HUES48 (cell line): ENCODE results near the gene HDAC7.

Experiments
- H3K27ac ChIP-seq: one replicate; pipeline ENCODE4 v1.7.0; 2013; ENCODE audit warnings: low read depth, low read length, inconsistent platforms
- H3K27me3 ChIP-seq: 2 replicates; pipeline ENCODE4 v1.6.1; 2013; ENCODE audit warnings: mild to moderate bottlenecking, low read length; ENCODE audit not compliant: control insufficient read depth, insufficient read depth
- H3K36me3 ChIP-seq: 2 replicates; pipeline ENCODE4 v1.6.1; 2013; ENCODE audit warnings: low read length; ENCODE audit not compliant: control insufficient read depth, insufficient read depth
- H3K4me1 ChIP-seq: 2 replicates; pipeline ENCODE4 v1.6.1; 2013; ENCODE audit warnings: mild to moderate bottlenecking, low read length; ENCODE audit not compliant: control insufficient read depth, insufficient read depth
- H3K4me3 ChIP-seq: 2 replicates; pipeline ENCODE4 v1.5.1; 2013; ENCODE audit warnings: mild to moderate bottlenecking, low read depth, low read length
- H3K9ac ChIP-seq: 2 replicates; pipeline ENCODE4 v1.6.1; 2013; ENCODE audit warnings: mild to moderate bottlenecking, low read depth, low read length, moderate library complexity
- H3K9me3 ChIP-seq: 2 replicates; pipeline ENCODE4 v1.6.1; 2013; ENCODE audit warnings: low read length; ENCODE audit not compliant: control insufficient read depth, insufficient read depth

The HDAC7 gene

GRCh38 chr12:47741340-47741703, 78.4 kb downstream of the HDAC7 start:
- Histone ChIP-seq H3K27me3 (no peaks in the 10 kb centered on the region), H3K27ac (no peak overlapping the region), H3K36me3 (no peaks in the 10 kb centered on the region), H3K4me3 (no peak overlapping the region), H3K9me3 (no peaks in the 10 kb centered on the region), H3K4me1 (peaks cover 2% of the 10 kb centered on the region; the same call in 1 of the 2 replicates), H3K9ac (no peak overlapping the region)

- Histone ChIP-seq H3K9ac (no peak overlapping the region), H3K36me3 (no peaks in the 10 kb centered on the region), H3K4me1 (peaks cover 2% of the 10 kb centered on the region; the same call in 1 of the 2 replicates), H3K9me3 (no peaks in the 10 kb centered on the region), H3K4me3 (no peak overlapping the region), H3K27ac (no peak overlapping the region), H3K27me3 (no peaks in the 10 kb centered on the region)
Observed at GRCh38 chr12:47740606-47741339, 78.9 kb downstream of the HDAC7 start.

- H3K36me3 ChIP-seq = no peaks in the 10 kb centered on the region
- H3K27me3 ChIP-seq = no peaks in the 10 kb centered on the region
- H3K9ac ChIP-seq = no peak overlapping the region
- no peak overlapping the region for H3K27ac ChIP-seq
- H3K4me3 ChIP-seq = no peak overlapping the region
- peaks cover 7% of the 10 kb centered on the region for H3K4me1 ChIP-seq
- H3K9me3 ChIP-seq = no peaks in the 10 kb centered on the region
Observed at GRCh38 chr12:47739979-47740378, 79.7 kb downstream of the HDAC7 start.

GRCh38 chr12:47739297-47739696, 80.4 kb downstream of the HDAC7 start:
- Histone ChIP-seq H3K9me3 (no peaks in the 10 kb centered on the region), H3K9ac (no peak overlapping the region), H3K36me3 (no peaks in the 10 kb centered on the region), H3K27ac (no peak overlapping the region), H3K4me3 (no peak overlapping the region), H3K4me1 (peaks cover 14% of the 10 kb centered on the region), H3K27me3 (no peaks in the 10 kb centered on the region)

- Histone ChIP-seq H3K4me3 (no peak overlapping the region), H3K9me3 (no peaks in the 10 kb centered on the region), H3K9ac (no peak overlapping the region), H3K4me1 (peaks cover 14% of the 10 kb centered on the region), H3K27me3 (no peaks in the 10 kb centered on the region), H3K27ac (no peak overlapping the region), H3K36me3 (no peaks in the 10 kb centered on the region)
Observed at GRCh38 chr12:47737936-47738594, 81.6 kb downstream of the HDAC7 start.

GRCh38 chr12:47736877-47737676, 82.6 kb downstream of the HDAC7 start:
- Histone ChIP-seq H3K27ac (no peak overlapping the region), H3K4me3 (no peak overlapping the region), H3K27me3 (no peaks in the 10 kb centered on the region), H3K4me1 (peaks cover 14% of the 10 kb centered on the region), H3K9me3 (no peaks in the 10 kb centered on the region), H3K36me3 (no peaks in the 10 kb centered on the region), H3K9ac (no peak overlapping the region)

- H3K9ac ChIP-seq = no peak overlapping the region
- H3K36me3 ChIP-seq = no peaks in the 10 kb centered on the region
- no peaks in the 10 kb centered on the region for H3K27me3 ChIP-seq
- no peak overlapping the region for H3K27ac ChIP-seq
- H3K4me1 ChIP-seq = peaks cover 14% of the 10 kb centered on the region
- H3K4me3 ChIP-seq = no peak overlapping the region
- H3K9me3 ChIP-seq = no peaks in the 10 kb centered on the region
Observed at GRCh38 chr12:47736216-47736615, 83.5 kb downstream of the HDAC7 start.

GRCh38 chr12:47735649-47736048, 84.1 kb downstream of the HDAC7 start:
- H3K27me3 ChIP-seq = no peaks in the 10 kb centered on the region
- H3K9ac ChIP-seq = no peak overlapping the region
- H3K9me3 ChIP-seq = no peaks in the 10 kb centered on the region
- no peak overlapping the region for H3K4me3 ChIP-seq
- H3K27ac ChIP-seq = no peak overlapping the region
- H3K4me1 ChIP-seq = peaks cover 14% of the 10 kb centered on the region
- H3K36me3 ChIP-seq = no peaks in the 10 kb centered on the region

GRCh38 chr12:47734725-47735480, 84.8 kb downstream of the HDAC7 start:
- Histone ChIP-seq H3K9ac (peak overlapping the region; percentile 10; the same call in 1 of the 2 replicates), H3K27ac (peak overlapping the region; percentile 7), H3K36me3 (no peaks in the 10 kb centered on the region), H3K27me3 (no peaks in the 10 kb centered on the region), H3K9me3 (no peaks in the 10 kb centered on the region), H3K4me3 (no peak overlapping the region), H3K4me1 (peaks cover 14% of the 10 kb centered on the region)

GRCh38 chr12:47733142-47733541, 86.6 kb downstream of the HDAC7 start:
- Histone ChIP-seq H3K27me3 (no peaks in the 10 kb centered on the region), H3K36me3 (no peaks in the 10 kb centered on the region), H3K9ac (no peak overlapping the region), H3K27ac (no peak overlapping the region), H3K4me1 (peaks cover 14% of the 10 kb centered on the region), H3K4me3 (no peak overlapping the region), H3K9me3 (no peaks in the 10 kb centered on the region)
